Left lobe of liver (tissue), 2 donors: ENCODE data around the gene DNAJC1. TPM values are rescaled to one million over a fixed set of nuclear protein-coding genes. Genes with fewer than 3 reads are reported as not detected.
"Not testable (repeated sequence)": the region's sequence is repeated elsewhere in the genome, so short reads cannot be mapped to it uniquely, and the experiment has no call there.

Source experiments
- ATAC-seq: fragments of 200-7000 bp; cut with Tn5 transposase; one replicate; pipeline ENCODE4 v1.9.1; 2020; ENCODE audit warnings: mild to moderate bottlenecking, moderate library complexity
- DNase-seq: peaks from one replicate; pipeline ENCODE4 v3.0.0-alpha.2; 2020; ENCODE audit warnings: low spot score
- total RNA-seq: library from RNA; stranded (reverse); gene quantifications from one replicate; pipeline ENCODE4 v1.2.1, GENCODE V29; 2021
- donor health status: DM: no; HTN: no; CAD: no; lungs with moderate emphysema.
- donor health status: DM: no; HTN: yes; CAD: no.

Gene DNAJC1
- total RNA-seq, 1 donor from 2014 or later, result 29.3 TPM

- not testable (repeated sequence) for ATAC-seq
Observed at GRCh38 chr10:21834574-21834973, 169.0 kb downstream of the DNAJC1 start.

GRCh38 chr10:21832821-21833130 is 170.8 kb downstream of the DNAJC1 start:
- no peak for ATAC-seq
- DNase-seq, result no peak

More at GRCh38 chr10:21834574-21834973, 169.0 kb downstream of the DNAJC1 start:
- DNase-seq, result not testable (repeated sequence)

GRCh38 chr10:21831986-21832820 is 171.3 kb downstream of the DNAJC1 start:
- ATAC-seq (no peak), DNase-seq (no peak)

- no peak for DNase-seq
- ATAC-seq, result no peak
Observed at GRCh38 chr10:21830037-21830436, 173.5 kb downstream of the DNAJC1 start.

GRCh38 chr10:21827308-21827707 is 176.2 kb downstream of the DNAJC1 start:
- ATAC-seq (no peak), DNase-seq (no peak)

- DNase-seq, result no peak
- ATAC-seq, result no peak
Observed at GRCh38 chr10:21826725-21827124, 176.8 kb downstream of the DNAJC1 start.

- DNase-seq (no peak), ATAC-seq (no peak)
Observed at GRCh38 chr10:21825345-21825744, 178.2 kb downstream of the DNAJC1 start.

- ATAC-seq (no peak), DNase-seq (no peak)
Observed at GRCh38 chr10:21824409-21824808, 179.1 kb downstream of the DNAJC1 start.

GRCh38 chr10:21823617-21824016 is 179.9 kb downstream of the DNAJC1 start:
- DNase-seq, result no peak
- ATAC-seq, result no peak

GRCh38 chr10:21822273-21822672 is 181.3 kb downstream of the DNAJC1 start:
- not testable (repeated sequence) for ATAC-seq, DNase-seq

- no peak for ATAC-seq
- DNase-seq, result no peak
Observed at GRCh38 chr10:21820952-21821351, 182.6 kb downstream of the DNAJC1 start.

GRCh38 chr10:21818416-21818815 is 185.1 kb downstream of the DNAJC1 start:
- not testable (repeated sequence) for ATAC-seq, DNase-seq

GRCh38 chr10:21814866-21815265 is 188.7 kb downstream of the DNAJC1 start:
- ATAC-seq (no peak), DNase-seq (no peak)

GRCh38 chr10:21813946-21814345 is 189.6 kb downstream of the DNAJC1 start:
- DNase-seq, result no peak
- no peak for ATAC-seq

GRCh38 chr10:21811245-21811585 is 192.3 kb downstream of the DNAJC1 start:
- DNase-seq (no peak), ATAC-seq (no peak)

GRCh38 chr10:21810582-21811244 is 192.8 kb downstream of the DNAJC1 start:
- DNase-seq (no peak), ATAC-seq (no peak)

- ATAC-seq, result no peak
Observed at GRCh38 chr10:21808550-21808949, 195.0 kb downstream of the DNAJC1 start.

GRCh38 chr10:21807180-21807579 is 196.3 kb downstream of the DNAJC1 start:
- DNase-seq, result no peak

More at GRCh38 chr10:21808550-21808949, 195.0 kb downstream of the DNAJC1 start:
- no peak for DNase-seq

GRCh38 chr10:21803374-21803773 is 200.2 kb downstream of the DNAJC1 start:
- ATAC-seq, result no peak
- DNase-seq, result no peak

More at GRCh38 chr10:21807180-21807579, 196.3 kb downstream of the DNAJC1 start:
- ATAC-seq, result no peak

GRCh38 chr10:21801609-21802008 is 201.9 kb downstream of the DNAJC1 start:
- no peak for ATAC-seq
- DNase-seq, result no peak

GRCh38 chr10:21797984-21798765 is 205.4 kb downstream of the DNAJC1 start:
- DNase-seq (no peak), ATAC-seq (no peak)

- DNase-seq (no peak), ATAC-seq (no peak)
Observed at GRCh38 chr10:21797533-21797932, 206.0 kb downstream of the DNAJC1 start.
